GM12878 (cell line): ENCODE results near the gene SP1.

ENCODE experiments used
- CHD2 ChIP-seq: IDR thresholded peaks from 2 replicates; pipeline ENCODE4 v1.6.1; 2011; ENCODE audit warnings: low read depth, low read length, improper control_type of control experiment, borderline replicate concordance
- NFIC ChIP-seq: IDR thresholded peaks from 2 replicates; pipeline ENCODE4 v1.6.1; 2012; ENCODE audit warnings: low read depth, mild to moderate bottlenecking, inconsistent platforms, low read length, moderate library complexity
- REST ChIP-seq: IDR thresholded peaks from 2 replicates; pipeline ENCODE4 v1.6.1; 2012; ENCODE audit warnings: mild to moderate bottlenecking, low read depth, low read length
- TF ChIP-seq, protein P1 (sequence below), 3 experiments: IDR thresholded peaks in 2 of 3; conservative IDR thresholded peaks in 1 of 3; 2 replicates each; pipeline ENCODE4 v1.5.1; 2011; ENCODE audit warnings: low read depth in 3 of 3, low read length in 3 of 3, mild to moderate bottlenecking in 3 of 3, control low read depth in 2 of 3, moderate library complexity in 2 of 3, inconsistent platforms in 1 of 3, mixed read lengths in 1 of 3; ENCODE audit not compliant: control insufficient read depth in 2 of 3, insufficient read depth in 1 of 3; ENCODE audit errors: extremely low read depth in 1 of 3

DNA sequence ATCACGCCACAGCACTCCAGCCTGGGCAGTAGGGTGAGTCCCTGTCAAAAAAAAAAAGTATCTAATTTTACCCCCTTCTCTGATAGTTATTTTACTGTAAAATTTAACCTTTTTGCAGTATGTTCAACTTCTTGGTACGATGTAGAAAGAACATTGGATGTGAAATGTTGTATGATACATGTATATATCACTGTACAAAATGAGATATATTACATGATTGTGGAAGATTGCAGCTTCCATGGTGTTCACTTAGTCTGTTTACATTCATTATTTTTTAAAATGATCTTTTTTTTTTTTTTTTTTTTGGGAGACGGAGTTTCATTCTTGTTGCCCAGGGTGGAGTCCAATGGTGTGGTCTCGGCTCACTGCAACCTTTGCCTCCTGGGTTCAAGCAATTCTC, 9.0 kb downstream of the SP1 start:
- no peak for TF ChIP-seq NFIC
- no peak for TF ChIP-seq REST
- TF ChIP-seq, protein P1, sequence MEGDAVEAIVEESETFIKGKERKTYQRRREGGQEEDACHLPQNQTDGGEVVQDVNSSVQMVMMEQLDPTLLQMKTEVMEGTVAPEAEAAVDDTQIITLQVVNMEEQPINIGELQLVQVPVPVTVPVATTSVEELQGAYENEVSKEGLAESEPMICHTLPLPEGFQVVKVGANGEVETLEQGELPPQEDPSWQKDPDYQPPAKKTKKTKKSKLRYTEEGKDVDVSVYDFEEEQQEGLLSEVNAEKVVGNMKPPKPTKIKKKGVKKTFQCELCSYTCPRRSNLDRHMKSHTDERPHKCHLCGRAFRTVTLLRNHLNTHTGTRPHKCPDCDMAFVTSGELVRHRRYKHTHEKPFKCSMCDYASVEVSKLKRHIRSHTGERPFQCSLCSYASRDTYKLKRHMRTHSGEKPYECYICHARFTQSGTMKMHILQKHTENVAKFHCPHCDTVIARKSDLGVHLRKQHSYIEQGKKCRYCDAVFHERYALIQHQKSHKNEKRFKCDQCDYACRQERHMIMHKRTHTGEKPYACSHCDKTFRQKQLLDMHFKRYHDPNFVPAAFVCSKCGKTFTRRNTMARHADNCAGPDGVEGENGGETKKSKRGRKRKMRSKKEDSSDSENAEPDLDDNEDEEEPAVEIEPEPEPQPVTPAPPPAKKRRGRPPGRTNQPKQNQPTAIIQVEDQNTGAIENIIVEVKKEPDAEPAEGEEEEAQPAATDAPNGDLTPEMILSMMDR (IDR thresholded peaks at IDR 0.05 in 2 of 3, conservative IDR thresholded peaks at IDR 0.05 in 1 of 3; ENCODE audit: control insufficient read depth in 2 of 3, extremely low read depth in 1 of 3, insufficient read depth in 1 of 3, low read depth in 3 of 3, low read length in 3 of 3): no peak
- TF ChIP-seq CHD2: no peak
